Measurements from ENCODE around the gene TSR3. TPM values are rescaled to one million over a fixed set of nuclear protein-coding genes. Genes with fewer than 3 reads are reported as not detected.

The TSR3 gene
- total and polyA plus RNA-seq, 4 donors, result 20.3 to 29.9 (median 28.9) TPM

- no peak for TF ChIP-seq ZBTB33 (IDR thresholded peaks at IDR 0.05)
- no peak for TF ChIP-seq EGR1 (IDR thresholded peaks at IDR 0.05; ENCODE audit: low read depth in 2 of 2)
- no peak for TF ChIP-seq GABPA (IDR thresholded peaks at IDR 0.05 in 1 of 2, conservative IDR thresholded peaks at IDR 0.05 in 1 of 2)
- TF ChIP-seq SP1 (IDR thresholded peaks at IDR 0.05), result no peak
- TF ChIP-seq REST (IDR thresholded peaks at IDR 0.05), result no peak
- Histone ChIP-seq H3K27me3 (ENCODE audit: control insufficient read depth in 4 of 4, insufficient read depth in 4 of 4, low read length in 3 of 4) (no peaks in the 10 kb centered on the region), H3K27ac (ENCODE audit: low read depth in 1 of 2, low read length in 2 of 2) (no peak overlapping the region), H3K9me3 (ENCODE audit: control insufficient read depth in 4 of 4, low read length in 3 of 4) (no peaks in the 10 kb centered on the region), H3K9ac (ENCODE audit: low read depth in 1 of 2, low read length in 2 of 2) (no peak overlapping the region), H3K4me1 (ENCODE audit: control insufficient read depth in 4 of 4, insufficient read depth in 4 of 4, low read length in 3 of 4) (no peaks in the 10 kb centered on the region), H3K4me3 (ENCODE audit: low read depth in 1 of 3, low read length in 3 of 3) (no peak overlapping the region), H3K36me3 (ENCODE audit: control insufficient read depth in 4 of 4, insufficient read depth in 3 of 4, low read depth in 1 of 4, low read length in 3 of 4) (peaks cover 20 to 58% (median 21%) of the 10 kb centered on the region in 4 donors)
- WGBS, result 96% methylated on average over 7 of the region's 7 CpGs
- DNase-seq (ENCODE audit: low spot score), result no peak
Measured at GRCh38 chr16:1389762-1390161, 38.1 kb upstream of the TSR3 start.

- Histone ChIP-seq H3K4me1 (ENCODE audit: control insufficient read depth in 4 of 4, insufficient read depth in 4 of 4, low read length in 3 of 4) (no peaks in the 10 kb centered on the region), H3K4me3 (ENCODE audit: low read depth in 1 of 3, low read length in 3 of 3) (no peak overlapping the region), H3K27ac (ENCODE audit: low read depth in 1 of 2, low read length in 2 of 2) (no peak overlapping the region), H3K9ac (ENCODE audit: low read depth in 1 of 2, low read length in 2 of 2) (no peak overlapping the region), H3K9me3 (ENCODE audit: control insufficient read depth in 4 of 4, low read length in 3 of 4) (no peaks in the 10 kb centered on the region), H3K27me3 (ENCODE audit: control insufficient read depth in 4 of 4, insufficient read depth in 4 of 4, low read length in 3 of 4) (no peaks in the 10 kb centered on the region), H3K36me3 (ENCODE audit: control insufficient read depth in 4 of 4, insufficient read depth in 3 of 4, low read depth in 1 of 4, low read length in 3 of 4) (peaks cover 10 to 49% (median 15%) of the 10 kb centered on the region in 4 donors)
- no peak for TF ChIP-seq TAF1 (conservative IDR thresholded peaks at IDR 0.05)
- TF ChIP-seq ZBTB33 (IDR thresholded peaks at IDR 0.05), result no peak
- TF ChIP-seq YY1 (IDR thresholded peaks at IDR 0.05), result no peak
- TF ChIP-seq RAD21 (IDR thresholded peaks at IDR 0.05), result no peak
- TF ChIP-seq JUND (IDR thresholded peaks at IDR 0.05), result no peak
- TF ChIP-seq HNF4A (conservative IDR thresholded peaks at IDR 0.05), result no peak
- TF ChIP-seq SP1 (IDR thresholded peaks at IDR 0.05), result no peak
- no peak for TF ChIP-seq GABPA (IDR thresholded peaks at IDR 0.05 in 1 of 2, conservative IDR thresholded peaks at IDR 0.05 in 1 of 2)
- no peak for TF ChIP-seq FOXA1 (IDR thresholded peaks at IDR 0.05)
- no peak for TF ChIP-seq CTCF (IDR thresholded peaks at IDR 0.05; ENCODE audit: low read depth, low read length, missing input control)
- no peak for TF ChIP-seq NR2F2 (IDR thresholded peaks at IDR 0.05)
- WGBS, result 95% methylated on average over 16 of the region's 16 CpGs
- no peak for DNase-seq (ENCODE audit: low spot score)
Measured at GRCh38 chr16:1387331-1387730, 35.7 kb upstream of the TSR3 start.

All from liver (tissue), 9 donors.